H1 (cell line): ENCODE measurements around the gene DCTN5. TPM values are rescaled to one million over a fixed set of nuclear protein-coding genes. Genes with fewer than 3 reads are reported as not detected.

Experiments
- BCL11A ChIP-seq, 2 experiments: IDR thresholded peaks; one replicate each; pipeline ENCODE4 v1.6.1; 2011; ENCODE audit warnings: low read depth in 2 of 2, low read length in 2 of 2, mild to moderate bottlenecking in 2 of 2
- KDM5A ChIP-seq: fragments of 200-600 bp; IDR thresholded peaks from 2 replicates; pipeline ENCODE4 v1.7.1; 2012; ENCODE audit warnings: mild to moderate bottlenecking, low read length, inconsistent platforms, mixed read lengths
- RFX5 ChIP-seq: IDR thresholded peaks from 2 replicates; pipeline ENCODE4 v1.6.1; 2011; ENCODE audit warnings: low read depth, low read length, improper control_type of control experiment, borderline replicate concordance
- polyA plus RNA-seq, 7 experiments: library from polyadenylated mRNA; depleted of rRNA in 3 of 7; stranded (reverse) in 5 of 7; unstranded in 2 of 7; fragments of >200 nt in 5 of 7; fragments of 200-250 nt in 2 of 7; gene quantifications; 1 replicate in 5 of 7; 2 replicates in 1 of 7; 4 replicates in 1 of 7; pipeline versions ENCODE4 v1.2.1 to v1.2.3, GENCODE V29; 2011 to 2013; ENCODE audit warnings: missing spikeins in 2 of 7, mixed read lengths in 2 of 7
- total RNA-seq: library from RNA; stranded (reverse); fragmentation: NEBNext Ultra II Directional; extraction: Animal tissue kit (Norgen Biotek cat#: 25700); gene quantifications from 2 replicates; pipeline ENCODE4 v1.2.1, GENCODE V29; 2021

Gene DCTN5
- total and polyA plus RNA-seq, 2 of the 8 experiments (the other 6 are each of a cell fraction or from before 2014, with no cell fraction given) = 36.0 to 74.0 TPM

DNA sequence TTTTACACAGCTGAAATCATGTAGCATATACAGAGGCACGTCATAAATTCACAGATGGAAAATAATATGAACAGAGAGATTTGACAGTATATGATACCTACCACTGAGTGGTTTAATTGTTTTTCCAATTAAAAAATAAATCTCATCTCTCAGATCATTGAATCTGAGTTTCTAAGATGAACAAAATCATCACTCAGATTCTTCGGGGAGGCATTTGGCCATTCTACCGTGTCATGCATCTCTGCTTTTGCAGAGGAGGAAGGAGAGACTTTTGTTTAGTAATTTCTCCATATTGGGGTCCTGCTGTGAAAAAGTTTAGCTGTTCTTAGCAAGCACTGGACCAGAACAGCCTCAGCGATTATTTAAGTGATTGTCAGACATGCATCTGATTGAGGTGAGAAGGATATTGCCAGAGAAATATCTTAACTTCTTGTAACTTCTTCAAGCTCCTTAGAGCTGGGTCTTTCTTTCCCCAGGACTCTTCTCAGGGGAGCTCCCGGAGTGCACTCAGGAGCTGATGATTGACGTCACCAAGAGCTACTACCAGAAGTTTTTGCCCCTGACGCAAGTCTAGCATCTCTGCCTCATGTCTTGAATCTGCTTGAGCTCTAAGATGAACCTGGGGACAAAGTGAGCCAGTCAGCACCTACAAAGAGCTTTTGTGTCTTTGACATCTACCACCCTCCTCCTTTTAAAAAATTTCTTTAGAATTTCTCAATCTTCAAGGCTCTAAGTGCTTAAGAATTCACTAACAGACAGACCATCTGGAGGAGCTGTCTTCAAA, 25.5 kb downstream of the DCTN5 start (continued):
- TF ChIP-seq RFX5 (no peak), BCL11A (IDR thresholded peaks at IDR 0.05; ENCODE audit: low read depth in 2 of 2, low read length in 2 of 2) (no peak), KDM5A (no peak)
